PC-9 (cell line): Measurements from ENCODE around the gene TBC1D22B. TPM values are rescaled to one million over a fixed set of nuclear protein-coding genes. Genes with fewer than 3 reads are reported as not detected.

Experiments used
- BruUV-seq: library from RNA; stranded (reverse); fragments of 400-500 nt; replicated peaks from 2 replicates; lab custom pipeline; 2021; lab: Mats Ljungman, UMichigan
- CTCF ChIA-PET: fragments of 300-600 bp; sonication (Branson Sonifier 250); formaldehyde crosslinking; loops from one replicate; lab custom pipeline; 2022; ENCODE audit warnings: antibody characterized with exemption; lab: Charles Lee
- POLR2A ChIA-PET: fragments of 300-600 bp; sonication (Branson Sonifier 250); formaldehyde crosslinking; loops from one replicate; lab custom pipeline; 2022; ENCODE audit warnings: antibody characterized with exemption; ENCODE audit not compliant: unreplicated experiment; lab: Charles Lee
- DNase-seq, 2 experiments: peaks; one replicate each; pipeline versions ENCODE4 v3.0.0 to v3.0.0-alpha.2; 2015 to 2022; ENCODE audit warnings: mixed read lengths in 1 of 2
- H2AFZ ChIP-seq: fragments of 200-600 bp; sonication (generic); 2 replicates; pipeline ENCODE4 v1.8.1; 2017; ENCODE audit warnings: antibody characterized with exemption
- H3F3A ChIP-seq: fragments of 200-600 bp; sonication (generic); 2 replicates; pipeline ENCODE4 v1.8.1; 2017; ENCODE audit warnings: antibody characterized with exemption, mild to moderate bottlenecking, low read depth; ENCODE audit not compliant: insufficient read depth
- H3K27ac ChIP-seq: fragments of 200-600 bp; sonication (generic); 2 replicates; pipeline ENCODE4 v1.6.1; 2016; ENCODE audit warnings: mixed run types
- H3K27me3 ChIP-seq: fragments of 200-600 bp; sonication (generic); 2 replicates; pipeline ENCODE4 v1.6.1; 2016; ENCODE audit warnings: low read depth, mixed run types; ENCODE audit not compliant: insufficient read depth
- H3K36me3 ChIP-seq: fragments of 200-600 bp; sonication (generic); 2 replicates; pipeline ENCODE4 v1.6.1; 2016; ENCODE audit warnings: low read depth, mixed run types
- H3K4me1 ChIP-seq: fragments of 200-600 bp; sonication (generic); replicated peaks from 2 replicates; pipeline ENCODE4 v1.6.1; 2016; ENCODE audit warnings: mixed run types; ENCODE audit not compliant: insufficient read depth
- H3K4me2 ChIP-seq: fragments of 200-600 bp; sonication (generic); 2 replicates; pipeline ENCODE4 v1.6.1; 2017; ENCODE audit warnings: mixed run types
- H3K4me3 ChIP-seq: fragments of 200-600 bp; sonication (generic); 2 replicates; pipeline ENCODE4 v1.6.1; 2016; ENCODE audit warnings: mixed run types
- H3K79me2 ChIP-seq: fragments of 200-600 bp; sonication (generic); 2 replicates; pipeline ENCODE4 v1.6.1; 2017; ENCODE audit warnings: low read depth, mixed run types
- H3K9me2 ChIP-seq: fragments of 200-600 bp; sonication (generic); 2 replicates; pipeline ENCODE4 v1.8.1; 2017; ENCODE audit warnings: mild to moderate bottlenecking; ENCODE audit not compliant: insufficient read depth
- H3K9me3 ChIP-seq: fragments of 200-600 bp; sonication (generic); 2 replicates; pipeline ENCODE4 v1.8.1; 2016; ENCODE audit warnings: low read depth; ENCODE audit not compliant: insufficient read depth
- H4K20me1 ChIP-seq: fragments of 200-600 bp; sonication (generic); 2 replicates; pipeline ENCODE4 v1.8.1; 2017; ENCODE audit not compliant: insufficient read depth
- CTCF ChIP-seq: fragments of 200-600 bp; sonication (generic); conservative IDR thresholded peaks from 2 replicates; pipeline ENCODE4 v1.6.1; 2017; ENCODE audit warnings: mixed run types, antibody characterized with exemption, mild to moderate bottlenecking, moderate library complexity
- EZH2 ChIP-seq: fragments of 200-600 bp; sonication (generic); IDR thresholded peaks from 2 replicates; pipeline ENCODE4 v1.8.0; 2017; ENCODE audit warnings: antibody characterized with exemption, low read depth
- intact Hi-C: fragments of 100-400 bp; cut with micrococcal nuclease; formaldehyde crosslinking; loops from one replicate; pipeline ENCODE4 v1.10.0; 2022; ENCODE audit not compliant: unreplicated experiment
- total RNA-seq: library from RNA; stranded (reverse); gene quantifications from 2 replicates; pipeline ENCODE4 v1.2.3, GENCODE V29; 2021

The TBC1D22B gene
- total RNA-seq, 1 experiment from 2014 or later: 14.6 TPM

GRCh38 chr6:37311741-37312473 lies 54.3 kb downstream of the TBC1D22B start:
- intact Hi-C loops: no loop called here
- H4K20me1 ChIP-seq: no peaks in the 10 kb centered on the region
- no peak for DNase-seq
- no peak overlapping the region for H2AFZ ChIP-seq
- CTCF ChIA-PET: interaction anchor here (0.7 kb wide), 1 partner anchor 9 kb away, joined by 3 read pairs; no protein-coding TSS in a partner anchor
- no peak overlapping the region for H3K4me2 ChIP-seq
- H3K27ac ChIP-seq: no peak overlapping the region
- H3K27me3 ChIP-seq: no peaks in the 10 kb centered on the region
- H3K36me3 ChIP-seq: peaks cover 1% of the 10 kb centered on the region; the same call in 1 of the 2 replicates
- H3K9me2 ChIP-seq: no peaks in the 10 kb centered on the region
- no peaks in the 10 kb centered on the region for H3K79me2 ChIP-seq
- H3F3A ChIP-seq: 0 out of 2 replicates have a peak, but pooled peaks cover 6% of the 10 kb centered on the region
- H3K4me1 ChIP-seq: no peaks in the 10 kb centered on the region
- H3K4me3 ChIP-seq: no peak overlapping the region
- BruUV-seq: no TSS peak
- TF ChIP-seq EZH2: no peak
- no peak for TF ChIP-seq CTCF
- POLR2A ChIA-PET: no interaction called here
- H3K9me3 ChIP-seq: no peaks in the 10 kb centered on the region

- no peak for DNase-seq
- Histone ChIP-seq H3K4me3 (no peak overlapping the region), H3F3A (0 out of 2 replicates have a peak, but pooled peaks cover under 1% of the 10 kb centered on the region), H3K4me1 (peaks cover 2% of the 10 kb centered on the region; the same call in 1 of the 2 replicates), H3K9me3 (no peaks in the 10 kb centered on the region), H3K36me3 (peaks cover 17% of the 10 kb centered on the region), H4K20me1 (no peaks in the 10 kb centered on the region), H3K27me3 (no peaks in the 10 kb centered on the region), H3K4me2 (no peak overlapping the region), H3K79me2 (no peaks in the 10 kb centered on the region), H3K9me2 (no peaks in the 10 kb centered on the region), H3K27ac (no peak overlapping the region), H2AFZ (no peak overlapping the region)
- intact Hi-C loops: loop anchor here (2.0 kb wide), 1 partner anchor 293 kb away; no protein-coding TSS in a partner anchor
- POLR2A ChIA-PET: no interaction called here
- TF ChIP-seq CTCF: no peak
- TF ChIP-seq EZH2: no peak
- BruUV-seq: no TSS peak
- CTCF ChIA-PET: interaction anchor here (0.6 kb wide), 1 partner anchor 346 kb away, joined by 5 read pairs; no protein-coding TSS in a partner anchor
Measured at GRCh38 chr6:37313723-37314486, 56.3 kb downstream of the TBC1D22B start.

DNA sequence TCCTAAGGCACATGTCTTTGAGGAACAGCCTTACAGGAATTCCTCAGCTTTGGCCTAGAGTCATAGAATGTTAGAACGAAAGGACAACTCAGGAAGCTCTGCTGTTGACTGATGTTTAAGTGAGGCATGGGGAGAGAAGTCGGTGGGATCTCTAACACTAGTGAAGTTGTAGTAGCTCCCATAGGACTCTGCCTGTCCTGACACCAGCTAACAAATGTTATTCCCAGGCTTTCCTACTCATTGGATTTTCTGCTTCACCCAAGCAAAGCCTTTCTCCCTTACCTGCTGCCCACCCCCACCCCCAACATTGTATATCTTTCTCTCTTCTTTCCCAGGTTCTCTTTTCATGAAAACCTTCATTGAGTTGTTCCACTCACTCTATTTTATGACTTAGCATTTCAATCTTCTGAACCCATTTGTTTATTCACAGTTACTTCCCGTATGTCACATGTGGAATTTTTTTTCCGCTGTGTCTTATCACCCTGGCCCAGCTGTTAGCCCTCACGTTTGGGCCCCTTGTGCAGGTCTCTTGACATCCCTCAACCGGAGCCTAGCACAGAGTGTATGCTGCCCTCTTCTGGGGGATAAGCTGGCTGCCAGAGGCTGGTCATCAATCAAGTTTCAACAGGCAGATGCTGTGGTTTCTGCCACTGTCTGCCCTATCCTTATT lies 57.0 kb downstream of the TBC1D22B start:
- POLR2A ChIA-PET: no interaction called here
- Histone ChIP-seq H3K4me1 (peaks cover 9% of the 10 kb centered on the region), H3K36me3 (peaks cover 17% of the 10 kb centered on the region), H3K4me2 (no peak overlapping the region), H3K27ac (no peak overlapping the region), H3K4me3 (no peak overlapping the region), H4K20me1 (no peaks in the 10 kb centered on the region), H2AFZ (no peak overlapping the region), H3K27me3 (no peaks in the 10 kb centered on the region), H3K9me2 (no peaks in the 10 kb centered on the region), H3K79me2 (no peaks in the 10 kb centered on the region), H3K9me3 (no peaks in the 10 kb centered on the region), H3F3A (peaks cover 7% of the 10 kb centered on the region; the same call in 1 of the 2 replicates)
- no peak for DNase-seq
- intact Hi-C loops: loop anchor here (1.0 to 5.0 kb wide), 3 partner anchors 107 to 294 kb away; no protein-coding TSS in a partner anchor
- no TSS peak for BruUV-seq
- TF ChIP-seq CTCF (peak; percentile 57), EZH2 (no peak)
- CTCF ChIA-PET: interaction anchor here (0.6 kb wide), 1 partner anchor 345 kb away, joined by 5 read pairs; no protein-coding TSS in a partner anchor
